Loucy (cell line): Measurements from ENCODE around the gene SH3RF3.

Experiments used
- CTCF ChIP-seq: fragments of 200-600 bp; sonication (generic); conservative IDR thresholded peaks from 2 replicates; pipeline ENCODE4 v1.5.1; 2014; ENCODE audit warnings: mild to moderate bottlenecking, antibody characterized with exemption, low read length
- EZH2phosphoT487 ChIP-seq: fragments of 200-600 bp; IDR thresholded peaks from 2 replicates; pipeline ENCODE4 v1.6.1; 2018; ENCODE audit warnings: antibody characterized with exemption, mild to moderate bottlenecking, moderate library complexity, borderline replicate concordance

GRCh38 chr2:109522063-109522374 is 393.0 kb downstream of the SH3RF3 start:
- TF ChIP-seq CTCF (no peak), EZH2phosphoT487 (no peak)
